H1 (cell line): ENCODE results near the gene NEUROG1. TPM values are rescaled to one million over a fixed set of nuclear protein-coding genes. Genes with fewer than 3 reads are reported as not detected.

Source experiments
- CTCF ChIA-PET: fragments of 300-600 bp; sonication (Branson Sonifier 250); formaldehyde crosslinking; loops from one replicate; lab custom pipeline; 2021; ENCODE audit not compliant: partially characterized antibody; lab: Charles Lee
- POLR2A ChIA-PET: fragments of 300-600 bp; sonication (Branson Sonifier 250); formaldehyde crosslinking; loops from one replicate; lab custom pipeline; 2021; ENCODE audit warnings: inconsistent platforms; ENCODE audit not compliant: partially characterized antibody; lab: Charles Lee
- DNase-seq, 2 experiments: peaks; one replicate each; pipeline versions ENCODE4 v3.0.0 to v3.0.0-alpha.2; 2010 to 2022; ENCODE audit warnings: low spot score in 2 of 2, low read depth in 1 of 2, mixed read lengths in 1 of 2
- FAIRE-seq: peaks from 2 replicates; lab custom pipeline; 2011; peaks lifted over from hg19 to GRCh38; lab: Jason Lieb, UNC
- H2AFZ ChIP-seq: 2 replicates; pipeline ENCODE4 v1.8.1; 2012; ENCODE audit warnings: low read length, inconsistent platforms
- H2AK5ac ChIP-seq: 2 replicates; pipeline ENCODE4 v1.6.1; 2013; ENCODE audit warnings: low read depth, low read length
- H2BK120ac ChIP-seq: replicated peaks from 2 replicates; pipeline ENCODE3; 2013; ENCODE audit warnings: low read depth, low read length, inconsistent platforms
- H2BK12ac ChIP-seq: 2 replicates; pipeline ENCODE4 v1.6.1; 2013; ENCODE audit warnings: low read depth, low read length
- H2BK15ac ChIP-seq: 2 replicates; pipeline ENCODE4 v1.6.1; 2013; ENCODE audit warnings: low read length
- H2BK20ac ChIP-seq: 2 replicates; pipeline ENCODE4 v1.6.1; 2013; ENCODE audit warnings: low read length
- H2BK5ac ChIP-seq: 2 replicates; pipeline ENCODE4 v1.6.1; 2013; ENCODE audit warnings: low read depth, low read length
- H3K14ac ChIP-seq: 2 replicates; pipeline ENCODE4 v1.6.1; 2013; ENCODE audit warnings: inconsistent platforms; ENCODE audit not compliant: insufficient read length
- H3K18ac ChIP-seq: 2 replicates; pipeline ENCODE4 v1.6.1; 2013; ENCODE audit warnings: low read length; ENCODE audit errors: extremely low read depth
- H3K23ac ChIP-seq: 2 replicates; pipeline ENCODE4 v1.6.1; 2013; ENCODE audit warnings: inconsistent platforms; ENCODE audit not compliant: insufficient read length
- H3K23me2 ChIP-seq: 2 replicates; pipeline ENCODE4 v1.6.1; 2013; ENCODE audit warnings: low read depth, low read length
- H3K27ac ChIP-seq: 2 replicates; pipeline ENCODE4 v1.6.1; 2011; ENCODE audit warnings: low read depth, low read length, inconsistent platforms
- H3K27me3 ChIP-seq, 4 experiments: replicated peaks in 1 of 4; 1 replicate in 1 of 4; 2 replicates in 3 of 4; pipeline versions ENCODE4 v1.6.1 to v1.8.1; 2011 to 2013; ENCODE audit warnings: low read length in 3 of 4, mild to moderate bottlenecking in 3 of 4, inconsistent platforms in 2 of 4, mixed read lengths in 2 of 4, moderate library complexity in 1 of 4; ENCODE audit not compliant: control insufficient read depth in 3 of 4, insufficient read depth in 3 of 4; ENCODE audit errors: extremely low read depth in 1 of 4
- H3K36me3 ChIP-seq, 4 experiments: 2 replicates each; pipeline versions ENCODE4 v1.6.1 to v1.8.1; 2011 to 2013; ENCODE audit warnings: mild to moderate bottlenecking in 4 of 4, low read length in 3 of 4, moderate library complexity in 2 of 4, control low read depth in 1 of 4, inconsistent platforms in 1 of 4; ENCODE audit not compliant: insufficient read depth in 4 of 4, control insufficient read depth in 2 of 4
- H3K4ac ChIP-seq: replicated peaks from 2 replicates; pipeline ENCODE3; 2013; ENCODE audit warnings: low read length, low read depth, mixed read lengths, inconsistent platforms; ENCODE audit not compliant: insufficient read length
- H3K4me1 ChIP-seq, 4 experiments: replicated peaks in 1 of 4; 1 replicate in 1 of 4; 2 replicates in 3 of 4; pipeline versions ENCODE4 v1.6.1 to v1.8.1; 2011 to 2013; ENCODE audit warnings: low read length in 3 of 4, inconsistent platforms in 2 of 4, mixed read lengths in 1 of 4; ENCODE audit not compliant: insufficient read depth in 4 of 4, control insufficient read depth in 3 of 4
- H3K4me2 ChIP-seq, 2 experiments: 2 replicates each; pipeline versions ENCODE4 v1.6.1 to v1.8.1; 2011 to 2013; ENCODE audit warnings: low read depth in 2 of 2, low read length in 2 of 2, control low read depth in 1 of 2, inconsistent platforms in 1 of 2, mild to moderate bottlenecking in 1 of 2; ENCODE audit not compliant: insufficient read depth in 1 of 2
- H3K4me3 ChIP-seq, 4 experiments: fragments of 200-600, 300-600 bp in 1 of 4; sonication (generic), shearing (Covaris generic), sonication (Bioruptor Twin) in 1 of 4; 2 replicates each; pipeline versions ENCODE4 v1.5.1 to v1.8.1; 2011 to 2016; ENCODE audit warnings: low read length in 4 of 4, low read depth in 3 of 4, control low read depth in 2 of 4, inconsistent platforms in 2 of 4, mild to moderate bottlenecking in 2 of 4, mixed read lengths in 1 of 4, moderate library complexity in 1 of 4; ENCODE audit not compliant: insufficient read depth in 2 of 4; ENCODE audit errors: extremely low read depth in 1 of 4
- H3K56ac ChIP-seq: replicated peaks from 2 replicates; pipeline ENCODE3; 2013; ENCODE audit warnings: low read depth, mild to moderate bottlenecking, mixed read lengths, low read length, inconsistent platforms; ENCODE audit not compliant: insufficient read length
- H3K79me1 ChIP-seq: 2 replicates; pipeline ENCODE4 v1.6.1; 2013; ENCODE audit warnings: low read depth, low read length, control low read depth
- H3K79me2 ChIP-seq, 2 experiments: 2 replicates each; pipeline versions ENCODE4 v1.6.1 to v1.8.1; 2012 to 2013; ENCODE audit warnings: low read length in 2 of 2, mild to moderate bottlenecking in 2 of 2, inconsistent platforms in 1 of 2; ENCODE audit not compliant: insufficient read depth in 2 of 2, control insufficient read depth in 1 of 2
- H3K9ac ChIP-seq, 4 experiments: replicated peaks in 1 of 4; 1 replicate in 1 of 4; 2 replicates in 3 of 4; pipeline versions ENCODE4 v1.6.1 to v1.8.1; 2011 to 2013; ENCODE audit warnings: low read depth in 3 of 4, low read length in 3 of 4, control low read depth in 2 of 4, mild to moderate bottlenecking in 2 of 4, moderate library complexity in 2 of 4, inconsistent platforms in 1 of 4; ENCODE audit errors: extremely low read depth in 1 of 4
- H3K9me3 ChIP-seq, 2 experiments: 2 replicates each; pipeline versions ENCODE4 v1.6.1 to v1.8.1; 2012 to 2013; ENCODE audit warnings: mild to moderate bottlenecking in 2 of 2, moderate library complexity in 2 of 2, control low read depth in 1 of 2, inconsistent platforms in 1 of 2, low read depth in 1 of 2, low read length in 1 of 2, mixed read lengths in 1 of 2; ENCODE audit not compliant: insufficient read depth in 2 of 2
- H4K20me1 ChIP-seq, 2 experiments: replicated peaks in 1 of 2; 2 replicates each; pipeline versions ENCODE3 to v1.8.1; 2011 to 2013; ENCODE audit warnings: inconsistent platforms in 2 of 2, low read length in 2 of 2, mild to moderate bottlenecking in 1 of 2; ENCODE audit not compliant: insufficient read depth in 2 of 2, control insufficient read depth in 1 of 2
- H4K5ac ChIP-seq: 2 replicates; pipeline ENCODE4 v1.6.1; 2013; ENCODE audit warnings: low read length, low read depth, mixed read lengths, inconsistent platforms; ENCODE audit not compliant: insufficient read length
- H4K8ac ChIP-seq: 2 replicates; pipeline ENCODE4 v1.8.0; 2013; ENCODE audit warnings: mild to moderate bottlenecking, moderate library complexity, low read length, inconsistent platforms; ENCODE audit not compliant: insufficient read depth; ENCODE audit errors: extremely low read depth
- H4K91ac ChIP-seq: replicated peaks from 2 replicates; pipeline ENCODE3; 2013; ENCODE audit warnings: low read length, mixed read lengths, inconsistent platforms; ENCODE audit not compliant: insufficient read length
- E2F6 ChIP-seq: IDR thresholded peaks from 2 replicates; pipeline ENCODE4 v1.6.1; 2012; ENCODE audit warnings: inconsistent platforms
- POU5F1 ChIP-seq: IDR thresholded peaks from 2 replicates; pipeline ENCODE4 v1.6.1; 2011; ENCODE audit warnings: low read depth, mild to moderate bottlenecking, low read length, moderate library complexity
- RAD21 ChIP-seq, 2 experiments: IDR thresholded peaks in 1 of 2; conservative IDR thresholded peaks in 1 of 2; 2 replicates each; pipeline ENCODE4 v1.6.1; 2011; ENCODE audit warnings: low read depth in 2 of 2, low read length in 2 of 2, improper control_type of control experiment in 1 of 2, inconsistent platforms in 1 of 2, mild to moderate bottlenecking in 1 of 2, moderate library complexity in 1 of 2
- RFX5 ChIP-seq: IDR thresholded peaks from 2 replicates; pipeline ENCODE4 v1.6.1; 2011; ENCODE audit warnings: low read depth, low read length, improper control_type of control experiment, borderline replicate concordance
- SIX5 ChIP-seq: IDR thresholded peaks from 2 replicates; pipeline ENCODE4 v1.6.1; 2011; ENCODE audit warnings: mild to moderate bottlenecking, low read depth, low read length
- SUZ12 ChIP-seq: fragments of 200-600 bp; sonication (generic); IDR thresholded peaks from 2 replicates; pipeline ENCODE4 v1.6.1; 2012; ENCODE audit warnings: mild to moderate bottlenecking, inconsistent platforms, low read length, moderate library complexity, mixed read lengths
- TAF7 ChIP-seq: optimal IDR thresholded peaks from 2 replicates; pipeline ENCODE3; 2011; ENCODE audit warnings: low read depth, mild to moderate bottlenecking, inconsistent platforms, low read length, moderate library complexity, borderline replicate concordance
- USF2 ChIP-seq: IDR thresholded peaks from 2 replicates; pipeline ENCODE4 v1.6.1; 2011; ENCODE audit warnings: low read length, improper control_type of control experiment
- WGBS, 2 experiments: shearing (Covaris generic) in 1 of 2; methylation state at CpG; one replicate each; pipeline versions ENCODE4 v1.1.6 to v1.1.7; 2013 to 2015; ENCODE audit warnings: low lambda C conversion rate in 2 of 2, mixed read lengths in 2 of 2, inconsistent platforms in 1 of 2, low coverage in 1 of 2, missing lambda C conversion rate in 1 of 2; ENCODE audit not compliant: insufficient replicate concordance in 2 of 2, insufficient coverage in 1 of 2, insufficient read length in 1 of 2; ENCODE audit errors: extremely low coverage in 1 of 2, missing lambda C conversion rate in 1 of 2; 5-methylcytosine and 5-hydroxymethylcytosine counted together
- polyA plus RNA-seq, 7 experiments: library from polyadenylated mRNA; depleted of rRNA in 3 of 7; stranded (reverse) in 5 of 7; unstranded in 2 of 7; fragments of >200 nt in 5 of 7; fragments of 200-250 nt in 2 of 7; gene quantifications; 1 replicate in 5 of 7; 2 replicates in 1 of 7; 4 replicates in 1 of 7; pipeline versions ENCODE4 v1.2.1 to v1.2.3, GENCODE V29; 2011 to 2013; ENCODE audit warnings: missing spikeins in 2 of 7, mixed read lengths in 2 of 7
- total RNA-seq: library from RNA; stranded (reverse); fragmentation: NEBNext Ultra II Directional; extraction: Animal tissue kit (Norgen Biotek cat#: 25700); gene quantifications from 2 replicates; pipeline ENCODE4 v1.2.1, GENCODE V29; 2021

Gene NEUROG1
- total and polyA plus RNA-seq, 2 of the 8 experiments (the other 6 are each of a cell fraction or from before 2014, with no cell fraction given): not detected

- Histone ChIP-seq H2BK15ac (no peak overlapping the region), H3K4me2 (no peak overlapping the region), H3K23ac (no peak overlapping the region), H2BK20ac (no peak overlapping the region), H3K9ac (no peak overlapping the region), H3K79me2 (no peaks in the 10 kb centered on the region), H3K27me3 (peaks cover 0 to 1% (median 0%) of the 10 kb centered on the region in 4 experiments; a peak in 2 of 7 replicates), H3K4ac (no peak overlapping the region), H2AK5ac (no peak overlapping the region), H2BK5ac (0 out of 2 replicates have a peak overlapping the region, but pooled peaks have one; percentile 8), H4K8ac (no peak overlapping the region; the same call in 1 of the 2 replicates), H3K14ac (no peak overlapping the region), H3K9me3 (no peaks in the 10 kb centered on the region), H3K23me2 (no peaks in the 10 kb centered on the region), H2BK12ac (peak overlapping the region; percentile 63; the same call in 1 of the 2 replicates), H3K79me1 (no peaks in the 10 kb centered on the region), H3K18ac (no peak overlapping the region), H3K4me1 (peaks cover 0 to 21% (median 9%) of the 10 kb centered on the region in 4 experiments; a peak in 5 of 7 replicates), H2AFZ (no peak overlapping the region), H3K4me3 (no peak overlapping the region), H3K56ac (no peak overlapping the region), H4K5ac (no peak overlapping the region), H4K20me1 (no peaks in the 10 kb centered on the region), H2BK120ac (no peak overlapping the region), H3K36me3 (no peaks in the 10 kb centered on the region), H4K91ac (no peak overlapping the region), H3K27ac (no peak overlapping the region)
- no peak for FAIRE-seq
- DNase-seq: no peak
- CTCF ChIA-PET: interaction anchor here (1.0 to 20.6 kb wide), 13 partner anchors 5 to 408 kb away, joined by 3 to 547 read pairs (median 6); partner anchors contain the start of genes CXCL14 and SLC25A48
- TF ChIP-seq SIX5 (no peak), RFX5 (no peak), POU5F1 (no peak), TAF7 (no peak), USF2 (no peak), E2F6 (no peak), RAD21 (IDR thresholded peaks at IDR 0.05 in 1 of 2, conservative IDR thresholded peaks at IDR 0.05 in 1 of 2; ENCODE audit: low read depth in 2 of 2, low read length in 2 of 2) (no peak), SUZ12 (no peak)
- POLR2A ChIA-PET: no interaction called here
- 84% methylated on average over 5 of the region's 5 CpGs; no CpG with 5 or more reads in 1 of the 2 experiments for WGBS, 2 experiments
Observed at GRCh38 chr5:135568923-135569360, 33.2 kb upstream of the NEUROG1 start.
